ENCODE results near the gene NRP2.

- TF ChIP-seq EZH2phosphoT487 (IDR thresholded peaks at IDR 0.05) (no peak), CTCF (IDR thresholded peaks at IDR 0.05) (no peak)
These were observed 27.3 kb upstream of the NRP2 start for GRCh38 chr2:205654878-205655605.
